Stimulated activated CD8-positive, alpha-beta memory T cell treated with anti-CD3 and anti-CD28 coated beads, Interleukin-2, amount 100 ng/mL, for 1 hour (primary cell): ENCODE data around the gene ANKRD2.
"Not testable (repeated sequence)": the region's sequence is repeated elsewhere in the genome, so short reads cannot be mapped to it uniquely, and the experiment has no call there.

Experiments
- DNase-seq, 2 donors: peaks; one replicate each; pipeline ENCODE4 v3.0.0-alpha.2; 2020; ENCODE audit warnings: low read depth in 2 of 2

ANKRD2 gene

GRCh38 chr10:97571622-97572021, 957 bp upstream of the ANKRD2 start:
- no peak for DNase-seq

- no peak for DNase-seq
Measured at GRCh38 chr10:97573021-97573420, 442 bp downstream of the ANKRD2 start.

- no peak for DNase-seq
Measured at GRCh38 chr10:97573672-97574071, 1.1 kb downstream of the ANKRD2 start.

- DNase-seq = no peak
Measured at GRCh38 chr10:97574374-97575126, 2.0 kb downstream of the ANKRD2 start.

GRCh38 chr10:97575127-97575668, 2.6 kb downstream of the ANKRD2 start:
- no peak for DNase-seq

GRCh38 chr10:97576487-97576886, 3.9 kb downstream of the ANKRD2 start:
- DNase-seq = not testable (repeated sequence)

GRCh38 chr10:97577701-97578100, 5.1 kb downstream of the ANKRD2 start:
- DNase-seq = no peak

- no peak for DNase-seq
Measured at GRCh38 chr10:97578171-97578844, 5.7 kb downstream of the ANKRD2 start.

GRCh38 chr10:97580421-97581367, 8.1 kb downstream of the ANKRD2 start:
- no peak for DNase-seq

GRCh38 chr10:97582169-97582568, 9.6 kb downstream of the ANKRD2 start:
- DNase-seq = no peak

- no peak for DNase-seq
Measured at GRCh38 chr10:97583476-97583875, 10.9 kb downstream of the ANKRD2 start.

GRCh38 chr10:97584060-97584797, 11.7 kb downstream of the ANKRD2 start, which contains the start of gene HOGA1:
HOGA1 (plus strand) TSS chr10:97584389; CDS start chr10:97584704, 315 bp downstream.
- DNase-seq = no peak

- DNase-seq = no peak
Measured at GRCh38 chr10:97584798-97585438, 12.3 kb downstream of the ANKRD2 start.

- DNase-seq = no peak
Measured at GRCh38 chr10:97585439-97585811, 12.8 kb downstream of the ANKRD2 start.

GRCh38 chr10:97587183-97587582, 14.6 kb downstream of the ANKRD2 start:
- no peak for DNase-seq

GRCh38 chr10:97589479-97589878, 16.9 kb downstream of the ANKRD2 start, which contains the start of gene C10orf62:
C10orf62 (plus strand) TSS chr10:97589721; CDS start chr10:97589898, 177 bp downstream.
- DNase-seq = no peak

- DNase-seq = no peak
Measured at GRCh38 chr10:97590082-97590747, 17.6 kb downstream of the ANKRD2 start.

GRCh38 chr10:97590748-97591495, 18.3 kb downstream of the ANKRD2 start:
- DNase-seq = no peak

GRCh38 chr10:97593421-97593820, 20.8 kb downstream of the ANKRD2 start:
- DNase-seq = no peak
